NCI-H524 (cell line): ENCODE measurements around the gene IL24.
"Not testable (repeated sequence)": the region's sequence is repeated elsewhere in the genome, so short reads cannot be mapped to it uniquely, and the experiment has no call there.

Experiments
- DNase-seq, 2 experiments: peaks; one replicate each; lab custom pipeline; 2025; lab: John Stamatoyannopoulos, UW

Gene IL24, protein sequence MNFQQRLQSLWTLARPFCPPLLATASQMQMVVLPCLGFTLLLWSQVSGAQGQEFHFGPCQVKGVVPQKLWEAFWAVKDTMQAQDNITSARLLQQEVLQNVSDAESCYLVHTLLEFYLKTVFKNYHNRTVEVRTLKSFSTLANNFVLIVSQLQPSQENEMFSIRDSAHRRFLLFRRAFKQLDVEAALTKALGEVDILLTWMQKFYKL

DNA sequence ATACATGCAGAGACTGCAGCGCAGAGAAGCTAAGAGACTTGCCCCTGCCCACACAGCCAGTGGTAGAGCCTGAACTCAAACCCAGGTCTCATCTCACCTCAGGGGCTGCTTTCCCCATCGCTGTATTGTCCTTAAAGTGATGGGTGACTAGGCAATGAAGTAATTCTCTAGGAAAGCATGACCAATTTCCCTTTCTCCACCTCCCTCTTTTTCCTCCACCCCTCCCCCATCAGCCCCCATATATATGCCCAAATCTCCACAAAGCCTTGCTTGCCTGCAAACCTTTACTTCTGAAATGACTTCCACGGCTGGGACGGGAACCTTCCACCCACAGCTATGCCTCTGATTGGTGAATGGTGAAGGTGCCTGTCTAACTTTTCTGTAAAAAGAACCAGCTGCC is at the start of gene IL24:
Gene IL24 (plus strand): TSS at position 269 of the 400 bp plus-strand sequence. CDS start 390 bp downstream, outside the sequence.
- DNase-seq, result no peak

DNA sequence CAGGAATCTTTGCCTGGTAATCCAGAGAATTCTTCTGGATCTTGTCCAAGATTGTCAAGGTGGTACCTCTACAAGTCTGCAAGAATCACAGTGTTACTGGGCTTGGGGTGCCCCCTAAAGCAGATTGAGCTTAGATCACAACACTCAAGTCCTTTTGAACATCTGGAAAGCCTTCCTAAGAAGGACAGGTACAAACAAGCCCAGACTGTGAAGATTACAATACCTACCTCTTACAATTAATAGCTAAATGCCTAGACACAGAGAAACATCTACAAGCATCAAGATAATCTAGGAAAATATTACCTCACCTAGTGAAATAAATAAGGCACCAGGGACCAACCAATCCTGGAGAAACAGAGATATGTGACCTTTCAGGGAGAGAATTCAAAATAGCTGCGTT is 49.3 kb upstream of the IL24 start:
- DNase-seq, result peak in 1 of 2 experiments; percentile 3

DNA sequence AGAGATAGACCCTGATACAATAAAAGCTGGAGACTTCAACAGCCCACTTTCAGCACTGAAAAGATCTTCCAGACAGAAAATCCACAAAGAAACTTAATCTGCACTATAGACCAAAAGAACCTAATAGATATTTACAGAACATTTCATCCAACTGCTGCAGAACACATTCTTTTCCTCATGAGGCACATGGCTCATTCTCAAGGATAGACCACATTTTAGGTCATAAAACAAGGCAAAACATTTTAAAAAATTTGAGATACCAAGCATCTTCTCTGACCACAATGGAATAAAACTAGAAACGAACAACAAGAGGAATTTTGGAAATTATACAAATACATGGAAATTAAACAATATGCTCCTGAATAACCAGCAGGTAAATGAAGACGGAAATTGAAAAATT is 46.8 kb upstream of the IL24 start:
- DNase-seq, result no peak

DNA sequence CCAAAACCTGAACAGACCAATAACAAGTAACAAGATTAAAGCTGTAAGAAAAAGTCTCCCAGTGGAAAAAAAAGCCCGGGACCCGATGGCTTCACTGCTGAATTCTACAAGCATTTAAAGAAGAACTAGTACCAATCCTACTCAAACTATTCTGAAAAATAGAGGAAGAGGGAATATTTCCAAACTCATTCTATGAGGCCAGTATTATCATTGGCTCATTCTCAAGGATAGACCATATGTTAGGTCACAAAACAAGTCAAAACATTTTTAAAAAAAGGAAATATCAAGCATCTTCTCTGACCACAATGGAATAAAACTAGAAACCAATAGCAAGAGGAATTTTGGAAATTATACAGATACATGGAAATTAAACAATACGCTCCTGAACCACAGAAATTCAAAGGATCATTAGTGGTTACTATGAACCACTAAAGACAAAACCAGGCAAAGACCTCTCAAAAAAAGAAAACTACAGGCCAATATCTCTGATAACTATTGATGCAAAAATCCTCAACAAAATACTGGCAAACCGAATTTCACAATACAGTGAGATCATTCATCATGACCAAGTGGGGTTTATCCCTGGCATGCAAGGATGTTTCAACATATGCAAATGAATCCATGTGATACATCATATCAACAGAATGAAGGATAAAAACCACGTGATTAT is 45.8 kb upstream of the IL24 start:
- DNase-seq, result no peak

DNA sequence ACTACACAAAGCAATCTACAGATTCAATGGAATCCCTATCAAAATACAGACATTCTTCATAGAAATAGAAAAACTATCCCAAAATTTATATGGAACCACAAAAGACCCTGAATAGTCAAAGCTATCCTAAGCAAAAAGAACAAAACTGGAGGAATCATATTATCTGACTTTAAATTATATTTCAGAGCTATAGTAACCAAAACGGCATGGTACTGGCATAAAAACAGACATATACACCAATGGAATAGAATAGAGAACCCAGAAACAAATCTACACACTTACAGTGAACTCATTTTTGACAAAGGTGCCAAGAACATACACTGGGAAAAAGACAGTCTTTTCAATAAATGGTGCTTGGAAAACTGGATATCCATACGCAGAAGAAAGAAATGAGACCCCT is 44.6 kb upstream of the IL24 start:
- not testable (repeated sequence) for DNase-seq

DNA sequence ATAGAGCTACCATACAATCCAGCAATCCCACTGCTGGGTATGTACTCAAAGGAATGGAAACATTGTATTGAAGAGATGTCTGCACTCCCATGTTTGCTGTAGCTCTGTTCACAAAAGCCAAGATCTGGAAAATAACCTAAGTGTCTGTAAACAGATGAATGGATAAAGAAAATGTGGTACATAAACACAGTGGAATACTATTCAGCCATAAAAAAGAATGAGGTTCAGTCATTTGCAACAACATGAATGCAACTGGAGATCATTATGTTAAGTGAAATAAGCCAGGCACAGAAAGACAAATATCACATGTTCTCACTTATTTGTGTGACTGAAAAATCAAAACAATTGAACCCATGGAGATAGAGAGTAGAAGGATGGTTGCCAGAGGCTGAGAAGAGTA is 43.5 kb upstream of the IL24 start:
- not testable (repeated sequence) for DNase-seq

DNA sequence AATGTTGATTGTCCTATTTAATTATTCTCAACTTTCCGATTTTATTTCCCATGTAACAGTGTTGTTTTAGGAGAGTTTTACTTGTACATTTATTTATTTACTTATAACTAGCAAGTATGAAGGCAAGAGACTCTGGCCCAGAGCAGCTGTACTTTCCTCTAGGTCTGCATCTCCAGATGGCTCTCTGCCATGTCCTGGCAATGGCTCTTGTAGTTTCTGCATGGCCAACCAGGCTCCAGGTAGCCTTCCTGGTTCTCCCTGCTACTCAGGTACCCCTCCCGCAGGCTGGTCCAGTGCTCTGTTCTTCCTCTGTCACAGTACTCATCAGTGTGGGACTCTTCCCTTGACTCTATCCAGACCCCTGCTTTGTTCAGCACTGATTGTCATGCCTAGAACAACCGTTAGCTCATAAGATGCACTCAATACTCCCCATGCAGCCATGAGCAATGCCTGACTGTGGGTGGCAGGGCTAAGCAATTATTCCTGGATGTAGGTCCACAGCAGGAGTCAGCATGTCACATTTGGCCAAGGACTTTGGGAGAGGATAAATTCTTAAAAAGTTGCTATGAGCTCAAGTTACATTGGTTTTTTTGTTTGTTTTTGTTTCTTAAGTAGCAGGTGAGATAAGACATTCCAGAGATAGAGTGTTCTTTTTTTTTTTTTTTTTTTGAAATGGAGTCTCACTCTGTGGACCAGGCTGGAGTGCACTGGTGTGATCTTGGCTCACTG is 42.7 kb upstream of the IL24 start:
- DNase-seq, result no peak

DNA sequence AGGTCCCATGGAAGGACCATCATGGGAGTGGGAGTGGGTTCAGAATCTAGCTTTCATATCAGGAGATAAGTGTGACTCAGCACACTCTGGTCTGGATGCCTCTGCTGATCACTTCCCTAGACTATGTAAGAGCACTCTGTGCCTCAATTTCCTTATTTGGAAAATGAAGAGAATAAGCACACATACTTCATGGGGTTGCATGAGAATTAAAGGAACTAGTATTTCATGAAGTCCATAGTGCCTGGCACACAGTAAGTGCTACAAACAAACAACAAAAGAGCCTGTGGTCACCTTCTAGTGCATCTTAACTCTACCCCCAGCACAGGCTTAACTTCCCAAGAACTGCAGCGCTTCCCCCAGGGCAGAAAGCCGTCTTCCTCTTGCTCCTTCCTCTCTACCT is 41.4 kb upstream of the IL24 start:
- no peak for DNase-seq

DNA sequence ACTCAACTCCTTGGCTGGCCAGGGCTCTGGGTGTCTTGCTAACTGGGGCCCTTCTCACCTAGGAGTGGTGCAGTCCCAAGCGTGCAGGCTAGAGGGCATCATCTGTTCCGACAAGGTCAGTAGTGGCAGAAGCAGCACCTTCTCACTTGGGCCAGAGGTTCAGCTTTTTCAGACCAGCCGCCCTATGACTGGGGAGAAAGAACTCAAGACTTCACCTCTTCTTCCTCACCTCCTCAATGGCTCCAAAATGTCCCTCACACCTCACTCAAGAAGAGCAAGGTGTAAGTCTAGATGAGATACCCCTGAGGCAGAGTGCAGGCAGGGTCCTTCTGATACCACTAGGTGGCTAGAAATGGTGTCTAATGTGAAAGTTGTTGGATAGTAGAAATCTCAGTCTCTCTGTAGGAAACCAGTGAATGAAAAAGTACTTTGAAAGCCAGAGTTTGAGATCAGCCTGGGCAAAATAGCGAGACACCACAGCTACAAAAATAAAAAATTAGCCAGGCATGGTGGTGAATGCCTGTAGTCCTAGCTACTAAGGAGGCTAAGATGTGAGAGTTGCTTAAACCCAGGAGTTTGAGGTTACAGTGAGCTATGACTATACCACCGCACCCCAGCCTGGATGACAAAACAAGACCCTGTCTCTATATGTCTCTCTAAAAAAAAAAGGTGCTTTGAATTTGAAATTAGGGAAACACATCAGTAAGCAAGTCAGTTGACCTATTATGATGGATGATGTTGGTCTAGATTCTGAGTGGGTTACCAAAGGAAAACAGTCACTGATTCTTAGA is 40.4 kb upstream of the IL24 start:
- DNase-seq, result no peak

DNA sequence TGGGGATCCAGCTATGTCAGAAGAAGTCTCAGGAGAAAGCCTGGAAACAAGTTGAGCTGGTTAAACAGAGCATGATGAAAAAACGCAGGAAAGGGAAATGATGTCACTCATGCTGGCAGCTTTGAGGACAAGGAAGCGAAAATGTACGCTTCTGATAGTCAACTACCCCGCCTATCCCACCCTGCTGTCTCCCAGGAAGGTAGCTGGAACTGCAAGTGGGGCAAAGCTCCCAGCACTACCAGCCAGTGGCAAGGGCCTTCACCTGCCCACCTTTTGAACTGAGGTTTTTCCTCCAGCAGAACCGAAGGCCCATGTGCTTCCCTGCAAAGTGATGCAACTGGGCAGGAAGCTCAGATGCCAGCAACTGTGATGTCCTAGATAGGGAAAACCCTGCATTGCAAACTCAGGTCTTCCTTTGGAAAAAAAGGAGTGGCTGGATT is 38.1 kb upstream of the IL24 start:
- DNase-seq, result no peak

DNA sequence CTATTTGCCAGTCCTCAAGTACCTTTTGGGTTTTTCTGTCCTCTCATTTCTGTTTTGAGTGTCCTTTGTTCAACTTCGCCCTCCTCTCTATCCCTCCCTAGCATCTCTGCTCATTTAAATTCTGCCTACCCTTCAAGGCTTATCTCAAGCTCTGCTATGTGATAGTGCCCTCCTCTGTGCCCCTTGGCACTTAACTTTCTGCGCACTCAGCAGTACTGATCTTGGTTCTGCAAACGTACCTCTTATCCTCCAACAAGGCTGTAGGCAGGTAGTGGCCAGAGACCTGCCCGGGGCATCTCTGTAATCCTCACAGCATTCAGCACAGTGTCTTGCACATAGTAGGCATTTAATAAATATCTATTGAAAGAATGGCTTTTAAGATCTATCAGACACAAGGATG is 37.1 kb upstream of the IL24 start:
- DNase-seq, result no peak

DNA sequence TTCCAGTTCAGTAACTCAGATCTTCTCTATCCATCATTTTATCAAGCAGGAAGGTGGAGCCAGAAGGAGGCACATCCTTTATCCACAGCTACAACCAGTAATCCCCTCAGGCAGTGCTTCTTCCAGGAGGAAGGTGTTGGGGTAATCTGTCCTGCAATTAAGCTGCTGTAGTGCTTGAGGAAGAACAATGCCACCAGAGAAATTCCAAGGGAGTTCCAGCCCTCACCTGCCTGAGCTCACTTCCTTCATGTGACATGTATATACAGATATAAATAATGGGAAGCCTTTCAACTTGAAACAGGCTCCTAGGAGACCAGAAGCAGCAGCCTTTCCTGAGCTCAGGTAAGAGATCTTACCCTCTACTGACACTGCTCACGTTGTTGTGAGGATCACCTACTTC is 34.0 kb upstream of the IL24 start:
- DNase-seq, result no peak

DNA sequence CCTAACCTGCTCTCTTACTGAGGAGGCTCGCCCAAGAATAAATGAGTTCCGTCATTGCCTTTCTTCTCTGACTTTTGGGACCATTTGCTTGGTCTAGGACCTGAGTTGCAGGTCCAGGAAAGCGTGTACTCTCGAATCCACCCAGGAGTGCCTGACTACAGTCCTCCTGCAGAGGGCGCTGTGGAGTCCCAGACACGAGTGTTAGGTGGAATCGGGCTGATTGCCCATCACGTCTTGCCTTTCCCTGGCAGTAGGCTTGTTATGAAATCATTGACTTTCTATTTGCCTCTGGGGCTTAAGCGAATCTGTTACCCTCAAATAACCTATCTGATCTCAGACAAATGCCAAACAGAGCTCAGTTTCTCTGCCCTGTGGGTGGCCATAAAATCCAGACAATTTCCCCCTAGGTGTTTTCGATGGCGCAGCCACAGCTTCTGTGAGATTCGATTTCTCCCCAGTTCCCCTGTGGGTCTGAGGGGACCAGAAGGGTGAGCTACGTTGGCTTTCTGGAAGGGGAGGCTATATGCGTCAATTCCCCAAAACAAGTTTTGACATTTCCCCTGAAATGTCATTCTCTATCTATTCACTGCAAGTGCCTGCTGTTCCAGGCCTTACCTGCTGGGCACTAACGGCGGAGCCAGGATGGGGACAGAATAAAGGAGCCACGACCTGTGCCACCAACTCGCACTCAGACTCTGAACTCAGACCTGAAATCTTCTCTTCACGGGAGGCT is 32.1 kb upstream of the IL24 start, which contains the start of gene IL20:
Gene IL20 (plus strand): TSS at position 685 of the 733 bp plus-strand sequence. CDS start 230 bp downstream, outside the sequence.
- peak; percentile 45 to 52 for DNase-seq

DNA sequence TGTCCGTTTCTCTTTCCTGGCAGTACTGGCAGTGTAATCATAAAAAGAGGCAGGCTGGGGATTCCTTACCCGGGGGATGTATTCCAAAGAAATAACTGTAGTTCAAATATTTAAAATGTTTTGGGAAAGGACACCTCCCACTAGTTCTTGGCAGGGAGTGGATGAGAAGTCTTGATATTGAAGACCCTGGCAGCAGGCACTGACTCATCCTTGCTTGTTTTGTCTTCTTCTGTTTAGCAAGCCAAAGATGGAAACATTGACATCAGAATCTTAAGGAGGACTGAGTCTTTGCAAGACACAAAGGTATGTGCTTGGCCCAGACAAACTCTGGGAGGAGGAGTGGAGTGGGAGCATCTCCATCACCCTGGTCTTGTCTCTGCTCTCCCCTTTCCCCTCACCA is 31.2 kb upstream of the IL24 start:
- DNase-seq, result no peak

DNA sequence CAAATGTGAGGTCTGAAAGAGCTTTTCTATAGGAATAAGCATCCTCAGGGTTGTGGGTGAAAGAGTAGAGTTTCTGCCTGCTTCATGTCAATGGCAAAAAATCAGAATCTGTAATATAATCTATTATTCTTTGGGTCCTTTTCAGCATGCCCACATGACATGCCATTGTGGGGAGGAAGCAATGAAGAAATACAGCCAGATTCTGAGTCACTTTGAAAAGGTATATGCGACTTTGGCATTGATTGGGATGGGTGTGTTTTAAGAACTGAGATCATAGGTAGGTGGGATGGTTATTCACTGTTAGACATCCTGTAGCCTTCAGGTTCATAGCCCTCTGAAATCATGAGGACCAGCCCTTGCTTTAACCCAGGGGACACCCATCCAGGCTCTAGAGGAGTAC is 30.0 kb upstream of the IL24 start:
- no peak for DNase-seq

DNA sequence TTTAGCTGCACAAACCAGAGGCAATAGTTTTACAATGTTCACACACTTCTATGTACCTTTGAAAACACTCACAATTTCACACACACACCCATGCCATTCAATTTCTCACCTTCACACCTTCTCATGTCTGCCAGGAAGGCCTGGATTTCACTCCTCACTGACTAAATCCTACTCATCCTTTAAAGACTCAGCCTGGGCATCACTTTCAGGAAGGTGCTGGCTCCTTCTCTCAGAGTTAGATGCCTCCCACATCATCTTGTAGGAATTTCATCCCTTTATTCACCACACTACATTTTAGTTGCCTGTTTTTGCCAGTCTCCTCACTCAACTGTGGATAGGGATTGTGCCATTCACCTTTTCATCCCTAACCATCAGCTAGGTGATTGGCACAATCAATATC is 29.5 kb upstream of the IL24 start:
- no peak for DNase-seq

DNA sequence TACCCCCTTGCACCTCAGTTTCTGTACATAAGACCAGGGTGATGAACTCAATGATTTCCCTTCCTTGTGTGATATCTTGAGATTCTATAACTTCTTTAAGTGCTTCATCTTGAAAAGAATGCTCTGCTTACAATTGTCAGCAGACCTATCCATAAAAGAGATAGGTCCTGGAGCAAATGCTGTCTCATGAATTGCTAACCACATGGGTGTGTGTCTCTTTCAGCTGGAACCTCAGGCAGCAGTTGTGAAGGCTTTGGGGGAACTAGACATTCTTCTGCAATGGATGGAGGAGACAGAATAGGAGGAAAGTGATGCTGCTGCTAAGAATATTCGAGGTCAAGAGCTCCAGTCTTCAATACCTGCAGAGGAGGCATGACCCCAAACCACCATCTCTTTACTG is 29.0 kb upstream of the IL24 start:
- DNase-seq, result no peak

DNA sequence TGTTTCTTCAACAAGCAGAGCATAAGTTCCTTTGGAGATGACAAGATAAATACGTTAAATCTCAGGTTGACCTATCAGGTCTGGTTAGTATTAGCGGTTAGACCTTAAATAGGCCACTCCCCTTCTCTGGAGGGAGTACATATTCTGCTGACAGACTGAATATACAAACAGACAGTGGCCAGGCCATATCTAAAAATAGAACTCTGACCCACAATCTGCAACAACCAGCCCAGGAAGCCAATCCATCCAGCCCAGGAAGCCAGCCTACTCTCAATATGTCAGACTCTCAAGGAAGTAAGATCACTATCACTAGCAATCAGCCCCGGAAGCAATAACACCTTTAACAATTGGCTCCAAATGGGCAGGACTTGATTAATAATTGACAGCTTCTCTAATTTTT is 25.1 kb upstream of the IL24 start:
- no peak for DNase-seq

DNA sequence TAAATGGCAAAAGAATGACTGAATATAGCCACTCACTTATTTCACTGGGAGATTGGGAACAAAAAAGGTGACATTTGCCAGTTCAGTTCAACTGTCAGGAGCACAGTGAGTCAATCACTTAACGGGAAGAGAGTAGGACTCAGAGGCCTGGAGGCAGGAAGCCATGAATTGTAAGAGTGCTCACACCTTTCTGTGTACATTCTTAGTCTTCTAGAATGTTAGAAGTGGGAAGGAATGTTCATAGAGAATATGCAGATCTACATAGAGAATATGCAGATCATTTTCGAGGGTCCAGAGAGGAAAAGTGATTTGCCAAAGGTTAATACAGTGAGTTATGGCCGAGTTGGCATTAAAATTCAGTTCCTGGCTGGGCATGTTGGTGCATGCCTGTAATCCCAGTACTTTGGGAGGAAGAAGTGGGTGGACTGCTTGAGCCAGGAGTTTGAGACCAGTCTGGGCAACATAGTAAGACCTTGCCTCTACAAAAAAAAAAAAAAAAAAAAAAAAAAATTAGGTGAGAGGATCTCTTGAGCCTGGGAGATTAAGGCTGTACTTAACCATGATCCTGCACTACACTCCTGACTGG is 23.5 kb upstream of the IL24 start:
- no peak for DNase-seq

DNA sequence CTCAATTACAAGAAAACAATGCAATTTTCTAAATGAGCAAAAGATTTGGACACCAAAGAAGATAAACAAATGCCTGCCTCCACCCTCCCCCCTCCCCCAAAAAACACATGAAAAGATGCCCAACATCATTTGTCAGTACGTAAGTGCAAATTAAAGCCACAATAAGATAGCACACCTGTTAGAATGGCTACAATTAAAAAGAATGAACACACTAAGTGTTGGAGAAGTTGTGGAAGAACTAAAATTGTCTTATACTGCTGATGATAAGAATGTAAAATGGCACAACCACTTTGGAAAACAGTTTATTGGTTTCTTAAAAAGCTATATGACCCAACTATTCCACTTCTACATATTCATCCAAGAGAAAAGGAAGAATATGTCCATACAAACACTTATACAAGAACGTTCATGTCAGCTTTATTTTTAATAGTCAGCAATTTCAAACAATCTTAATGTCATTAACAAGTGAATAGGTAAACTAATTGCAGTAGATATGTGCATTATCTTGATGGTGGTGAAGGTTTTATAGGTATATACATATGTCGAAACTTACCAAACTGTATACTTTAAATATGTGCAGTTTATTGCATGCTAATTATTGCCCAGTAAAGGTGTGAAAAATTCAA is 21.4 kb upstream of the IL24 start:
- no peak for DNase-seq

DNA sequence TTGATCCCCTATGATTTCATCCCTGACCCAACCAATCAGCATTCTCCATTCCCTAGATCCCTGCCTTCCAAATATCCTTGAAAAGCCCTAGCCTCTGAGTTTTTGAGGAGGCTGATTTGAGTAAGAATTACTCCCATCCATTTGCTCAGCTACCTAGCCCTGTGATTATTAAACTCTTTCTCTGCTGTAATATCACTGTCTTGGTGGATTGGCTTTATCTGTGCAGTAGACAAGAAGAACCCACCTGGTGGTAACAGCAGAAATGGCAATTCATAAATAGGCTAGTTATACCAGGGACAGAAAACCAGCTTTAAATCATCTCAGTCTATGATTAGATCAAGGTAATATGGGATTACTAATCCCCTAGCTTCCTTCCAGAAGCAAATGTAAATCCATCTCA is 18.8 kb upstream of the IL24 start:
- DNase-seq, result no peak
